Stimulated activated CD8-positive, alpha-beta memory T cell treated with anti-CD3 and anti-CD28 coated beads, Interleukin-2, amount 100 ng/mL, for 1 hour (primary cell): ENCODE data around the gene MANF.
A peak's percentile ranks its signal among the peaks of the same experiment; 100 is the strongest.

Experiments
- DNase-seq, 2 donors: peaks; one replicate each; pipeline ENCODE4 v3.0.0-alpha.2; 2020; ENCODE audit warnings: low read depth in 2 of 2

Gene MANF

GRCh38 chr3:51390246-51391074 lies 5.4 kb downstream of the MANF start:
- no peak for DNase-seq

- DNase-seq = peak; percentile 94 to 95
Observed at GRCh38 chr3:51391075-51391565, 6.0 kb downstream of the MANF start, which contains the start of gene RBM15B. TSS of gene RBM15B (plus strand) at chr3:51391285. CDS start at chr3:51391400, 115 bp downstream.

- DNase-seq = no peak
Observed at GRCh38 chr3:51391566-51392354, 6.7 kb downstream of the MANF start.

GRCh38 chr3:51392355-51393133 lies 7.5 kb downstream of the MANF start:
- no peak for DNase-seq

GRCh38 chr3:51393134-51393495 lies 8.0 kb downstream of the MANF start:
- no peak for DNase-seq

- DNase-seq = no peak
Observed at GRCh38 chr3:51393564-51393963, 8.5 kb downstream of the MANF start.

- no peak for DNase-seq
Observed at GRCh38 chr3:51394541-51394940, 9.4 kb downstream of the MANF start.

- DNase-seq = no peak
Observed at GRCh38 chr3:51395493-51396213, 10.6 kb downstream of the MANF start.

- no peak for DNase-seq
Observed at GRCh38 chr3:51396401-51396800, 11.3 kb downstream of the MANF start.

GRCh38 chr3:51397392-51397791 lies 12.3 kb downstream of the MANF start:
- DNase-seq = no peak

GRCh38 chr3:51398595-51399310 lies 13.7 kb downstream of the MANF start:
- DNase-seq = no peak

GRCh38 chr3:51400166-51400565 lies 15.1 kb downstream of the MANF start:
- DNase-seq = no peak

- no peak for DNase-seq
Observed at GRCh38 chr3:51401735-51402134, 16.6 kb downstream of the MANF start.

- no peak for DNase-seq
Observed at GRCh38 chr3:51403675-51404074, 18.6 kb downstream of the MANF start.

GRCh38 chr3:51408021-51408420 lies 22.9 kb downstream of the MANF start:
- DNase-seq = no peak

- no peak for DNase-seq
Observed at GRCh38 chr3:51408813-51409212, 23.7 kb downstream of the MANF start.

- DNase-seq = no peak
Observed at GRCh38 chr3:51422211-51422610, 37.1 kb downstream of the MANF start.

GRCh38 chr3:51426921-51427320 lies 41.8 kb downstream of the MANF start:
- DNase-seq = no peak

- no peak for DNase-seq
Observed at GRCh38 chr3:51429138-51429537, 44.0 kb downstream of the MANF start.

- DNase-seq = no peak
Observed at GRCh38 chr3:51434110-51434509, 49.0 kb downstream of the MANF start.
